Measurements from ENCODE around the gene POTEJ. TPM values are rescaled to one million over a fixed set of nuclear protein-coding genes. Genes with fewer than 3 reads are reported as not detected.
"Not testable (repeated sequence)": the region's sequence is repeated elsewhere in the genome, so short reads cannot be mapped to it uniquely, and the experiment has no call there.

The POTEJ gene
- not detected for total RNA-seq

DNA sequence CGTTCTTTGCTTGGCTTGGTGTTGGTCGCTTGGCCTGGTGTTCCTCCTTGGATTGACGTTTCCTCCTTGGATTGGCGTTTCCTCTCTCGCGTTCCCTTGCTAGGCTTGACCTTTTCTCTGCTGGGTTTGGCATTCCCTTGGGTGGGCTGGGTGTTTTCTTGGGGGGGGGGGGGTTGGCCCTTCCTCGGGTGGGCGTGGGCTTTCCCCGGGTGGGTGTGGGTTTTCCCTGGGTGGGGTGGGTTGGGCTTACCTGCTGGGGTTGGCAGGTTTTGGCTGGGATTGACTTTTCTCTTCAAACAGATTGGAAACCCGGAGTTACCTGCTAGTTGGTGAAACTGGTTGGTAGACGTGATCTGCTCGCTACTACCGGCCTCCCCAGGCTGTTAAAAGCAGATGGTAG lies at the start of gene POTEJ:
Gene POTEJ, plus strand, starts transcription at position 301 of the 400 bp plus-strand sequence. Its CDS starts 93 bp downstream, at position 394.
- DNase-seq; H3K9me3 Mint-ChIP-seq; ATAC-seq; H3K36me3 Mint-ChIP-seq (ENCODE audit: insufficient read depth); H3K27me3 Mint-ChIP-seq (ENCODE audit: low read depth); H3K4me1 Mint-ChIP-seq (ENCODE audit: low read depth); H3K4me3 Mint-ChIP-seq: not testable (repeated sequence)

DNA sequence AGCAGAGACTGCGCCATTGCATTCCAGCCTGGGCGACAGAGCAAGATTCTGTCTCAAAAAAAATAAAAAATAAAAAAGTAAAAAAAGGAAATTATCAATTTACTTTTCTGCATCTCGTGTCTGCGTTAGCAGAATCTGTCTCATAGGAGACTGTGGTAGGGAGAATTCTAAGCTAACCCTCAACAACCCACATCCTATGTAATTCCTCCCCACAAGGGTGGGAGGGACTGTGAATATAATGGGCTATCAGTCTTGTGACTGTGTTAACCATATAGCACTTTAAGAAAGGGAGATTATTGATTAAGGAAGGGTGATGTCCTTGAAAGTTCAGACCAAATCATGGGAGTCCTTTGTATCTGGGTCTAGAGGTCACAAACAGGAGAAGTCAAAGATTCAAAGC lies 45.1 kb upstream of the POTEJ start:
- not testable (repeated sequence) for H3K9me3 Mint-ChIP-seq; DNase-seq; H3K4me3 Mint-ChIP-seq; H3K27me3 Mint-ChIP-seq (ENCODE audit: low read depth); ATAC-seq; H3K4me1 Mint-ChIP-seq (ENCODE audit: low read depth); H3K36me3 Mint-ChIP-seq (ENCODE audit: insufficient read depth)

DNA sequence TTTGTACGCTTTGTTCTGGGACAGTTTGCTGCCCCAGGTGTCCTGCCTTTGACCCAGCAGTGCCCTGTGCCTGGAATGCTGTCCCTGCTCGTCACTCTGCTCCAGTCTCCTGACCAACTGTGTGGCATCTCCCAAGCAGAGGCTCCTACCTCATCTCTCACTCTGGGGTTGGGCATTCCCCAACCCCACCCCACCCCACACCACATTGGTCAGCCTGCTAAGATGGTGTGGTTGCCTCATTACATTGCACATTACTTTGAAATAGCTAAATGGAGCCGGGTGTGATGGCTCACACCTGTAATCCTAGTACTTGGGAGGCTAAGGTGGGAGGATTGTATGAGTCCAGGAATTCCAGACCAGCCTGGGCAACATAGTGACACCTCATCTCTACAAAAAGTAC lies 39.3 kb upstream of the POTEJ start:
- not testable (repeated sequence) for H3K4me1 Mint-ChIP-seq (ENCODE audit: low read depth); ATAC-seq; H3K4me3 Mint-ChIP-seq

DNA sequence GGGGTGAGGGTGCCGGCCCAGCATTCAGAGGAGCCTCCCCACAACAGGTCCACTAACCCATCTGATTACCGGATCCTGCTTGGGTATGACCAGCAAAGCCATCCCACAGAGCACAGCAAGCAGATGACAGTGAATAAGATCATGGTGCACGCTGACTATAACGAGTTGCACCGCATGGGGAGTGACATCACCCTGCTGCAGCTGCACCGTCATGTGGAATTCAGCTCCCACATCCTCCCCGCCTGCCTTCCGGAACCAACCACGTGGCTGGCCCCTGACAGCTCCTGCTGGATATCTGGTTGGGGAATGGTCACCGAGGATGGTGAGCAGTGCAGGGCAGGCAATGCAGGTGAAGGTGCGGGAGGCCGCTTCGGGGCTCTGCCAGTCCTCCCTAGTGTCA lies 37.0 kb upstream of the POTEJ start:
- not testable (repeated sequence) for H3K27me3 Mint-ChIP-seq (ENCODE audit: low read depth); H3K4me1 Mint-ChIP-seq (ENCODE audit: low read depth); H3K36me3 Mint-ChIP-seq (ENCODE audit: insufficient read depth); H3K9me3 Mint-ChIP-seq; ATAC-seq; H3K4me3 Mint-ChIP-seq; DNase-seq

More for the DNA sequence above, 39.3 kb upstream of the POTEJ start:
- not testable (repeated sequence) for H3K36me3 Mint-ChIP-seq (ENCODE audit: insufficient read depth); H3K9me3 Mint-ChIP-seq; H3K27me3 Mint-ChIP-seq (ENCODE audit: low read depth); DNase-seq

DNA sequence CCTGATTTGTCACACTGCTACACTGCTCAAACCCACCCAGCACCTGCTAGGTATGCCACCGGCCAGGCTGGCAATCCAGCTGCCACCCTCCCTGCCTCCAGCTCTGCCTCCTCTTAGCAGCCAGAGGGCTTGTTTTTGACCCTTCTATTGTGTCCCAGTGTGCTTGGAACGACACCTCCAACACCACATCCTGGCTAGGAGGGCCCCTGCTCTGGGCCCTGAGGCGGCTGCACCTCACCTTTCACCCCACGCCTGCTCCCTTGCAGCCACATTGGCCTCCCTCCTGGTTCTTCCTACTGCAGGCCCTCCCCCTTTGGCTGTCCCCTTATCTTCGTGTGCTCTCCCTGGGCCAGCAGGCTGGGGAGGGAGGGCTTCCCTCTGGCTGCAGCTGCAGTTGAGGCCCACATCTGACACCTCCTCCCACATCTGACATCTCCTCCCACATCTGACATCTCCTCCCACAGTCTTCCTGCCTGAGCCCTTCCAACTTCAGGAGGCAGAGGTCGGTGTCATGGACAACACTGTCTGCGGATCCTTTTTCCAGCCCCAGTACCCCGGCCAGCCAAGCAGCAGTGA lies 34.9 kb upstream of the POTEJ start:
- not testable (repeated sequence) for H3K4me1 Mint-ChIP-seq (ENCODE audit: low read depth); H3K36me3 Mint-ChIP-seq (ENCODE audit: insufficient read depth); DNase-seq; H3K9me3 Mint-ChIP-seq; H3K27me3 Mint-ChIP-seq (ENCODE audit: low read depth); H3K4me3 Mint-ChIP-seq
- ATAC-seq = peak in 1 of 2 donors; percentile 36

DNA sequence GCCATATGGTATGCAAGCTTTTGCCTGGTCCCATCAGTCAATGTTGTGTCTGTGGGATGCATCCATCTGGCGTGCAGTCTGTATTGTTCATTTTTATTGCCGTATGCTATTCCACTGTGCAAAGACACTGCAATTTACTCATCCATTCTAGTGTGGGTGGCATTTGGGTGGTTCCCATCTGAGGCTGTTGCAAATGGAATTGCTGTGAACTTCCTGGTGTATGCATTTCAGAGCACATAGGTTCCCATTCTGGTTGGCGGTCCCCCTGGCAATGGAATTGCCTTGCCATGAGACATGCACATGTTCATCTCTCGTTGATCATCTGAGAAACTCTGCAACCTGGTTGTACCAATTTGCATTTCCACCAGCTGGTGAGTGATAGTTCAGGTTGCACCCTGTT lies 33.7 kb upstream of the POTEJ start:
- H3K4me1 Mint-ChIP-seq (ENCODE audit: low read depth); H3K9me3 Mint-ChIP-seq; ATAC-seq; H3K36me3 Mint-ChIP-seq (ENCODE audit: insufficient read depth); H3K4me3 Mint-ChIP-seq; H3K27me3 Mint-ChIP-seq (ENCODE audit: low read depth); DNase-seq: not testable (repeated sequence)

DNA sequence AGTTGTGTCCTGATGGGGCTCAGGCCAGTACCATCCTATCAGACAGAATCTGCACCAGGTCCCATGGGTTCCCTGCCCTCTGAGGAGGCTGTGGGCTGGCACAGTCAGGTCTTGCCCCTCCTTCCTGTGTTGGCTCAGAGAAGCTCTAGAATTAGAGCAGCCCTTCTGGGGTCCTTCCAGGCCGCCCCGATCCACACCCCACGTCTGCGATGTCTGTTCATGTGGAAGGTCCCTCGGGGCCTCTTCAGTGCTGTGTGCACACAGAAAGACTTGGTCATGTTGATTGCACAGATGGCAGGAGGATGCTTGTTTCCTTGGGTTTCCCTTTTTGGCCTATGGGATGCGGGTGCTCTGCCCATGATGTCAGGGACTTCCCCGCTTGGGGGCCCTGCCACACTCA lies 32.1 kb upstream of the POTEJ start:
- DNase-seq; H3K9me3 Mint-ChIP-seq; H3K4me1 Mint-ChIP-seq (ENCODE audit: low read depth); ATAC-seq; H3K36me3 Mint-ChIP-seq (ENCODE audit: insufficient read depth); H3K27me3 Mint-ChIP-seq (ENCODE audit: low read depth); H3K4me3 Mint-ChIP-seq: not testable (repeated sequence)

DNA sequence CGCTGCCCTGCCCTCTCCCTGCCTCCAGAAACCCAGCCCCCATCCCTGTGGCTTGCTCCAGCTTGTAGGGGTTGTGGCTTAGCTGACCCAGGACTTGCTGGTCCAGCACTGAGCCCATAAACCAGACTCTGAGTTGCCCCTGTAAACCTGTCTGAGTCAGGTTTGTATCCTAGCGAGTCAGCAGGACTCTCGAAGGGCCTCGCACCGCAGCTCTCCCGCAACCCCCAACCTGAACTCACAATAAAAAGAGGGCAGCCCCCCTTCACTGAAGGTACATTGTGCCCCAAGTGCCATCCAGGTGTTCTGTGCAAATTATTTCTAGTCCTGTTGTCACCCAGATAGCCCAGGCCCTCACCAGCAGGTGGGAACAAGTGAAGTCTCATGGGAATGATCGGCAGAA lies 29.7 kb upstream of the POTEJ start:
- not testable (repeated sequence) for H3K9me3 Mint-ChIP-seq; H3K27me3 Mint-ChIP-seq (ENCODE audit: low read depth); H3K36me3 Mint-ChIP-seq (ENCODE audit: insufficient read depth); H3K4me1 Mint-ChIP-seq (ENCODE audit: low read depth); DNase-seq; H3K4me3 Mint-ChIP-seq
- peak in 1 of 2 donors; percentile 23 for ATAC-seq

DNA sequence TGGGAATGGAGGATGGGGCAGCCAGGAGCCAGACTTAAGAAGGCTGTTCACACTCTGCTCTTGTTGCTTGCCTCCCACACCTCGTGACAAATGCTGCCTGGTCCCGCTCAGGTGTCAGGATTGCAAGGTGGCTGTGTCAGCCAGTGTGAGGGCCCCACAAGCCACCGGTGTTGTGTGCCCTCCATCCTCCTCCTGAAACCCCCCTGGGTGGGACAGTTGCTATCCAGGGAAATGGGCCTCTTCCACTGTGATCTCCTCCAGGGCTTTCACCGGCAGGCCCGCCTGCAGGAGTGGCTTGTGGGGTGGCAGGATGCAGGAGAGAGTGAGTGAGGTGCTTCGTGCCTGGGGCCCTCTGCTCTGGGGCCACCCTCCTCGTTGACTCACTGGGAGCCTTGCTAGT lies 28.3 kb upstream of the POTEJ start:
- H3K4me1 Mint-ChIP-seq (ENCODE audit: low read depth); H3K4me3 Mint-ChIP-seq; DNase-seq; H3K27me3 Mint-ChIP-seq (ENCODE audit: low read depth); H3K36me3 Mint-ChIP-seq (ENCODE audit: insufficient read depth); H3K9me3 Mint-ChIP-seq; ATAC-seq: not testable (repeated sequence)

DNA sequence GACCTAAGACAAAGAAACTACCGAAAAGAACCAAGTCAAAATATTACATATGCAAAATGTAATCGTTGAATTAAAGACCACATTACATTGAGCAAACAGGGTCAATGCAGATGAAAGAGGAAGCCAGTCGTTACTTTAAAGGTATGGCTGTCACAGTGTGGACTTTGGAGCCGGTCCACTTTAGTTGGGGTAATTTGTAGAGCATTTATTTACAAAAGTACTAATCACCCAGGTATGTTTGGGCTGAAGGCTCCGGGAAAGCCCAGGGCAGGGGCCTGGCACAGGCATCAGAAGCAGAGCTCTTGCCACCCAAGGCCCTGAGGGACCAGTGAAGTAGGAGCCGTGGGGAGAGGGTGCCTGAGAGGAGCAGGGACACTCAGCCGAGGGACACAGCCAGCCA lies 27.7 kb upstream of the POTEJ start:
- not testable (repeated sequence) for DNase-seq; H3K27me3 Mint-ChIP-seq (ENCODE audit: low read depth); H3K4me3 Mint-ChIP-seq; H3K4me1 Mint-ChIP-seq (ENCODE audit: low read depth); ATAC-seq; H3K9me3 Mint-ChIP-seq; H3K36me3 Mint-ChIP-seq (ENCODE audit: insufficient read depth)

DNA sequence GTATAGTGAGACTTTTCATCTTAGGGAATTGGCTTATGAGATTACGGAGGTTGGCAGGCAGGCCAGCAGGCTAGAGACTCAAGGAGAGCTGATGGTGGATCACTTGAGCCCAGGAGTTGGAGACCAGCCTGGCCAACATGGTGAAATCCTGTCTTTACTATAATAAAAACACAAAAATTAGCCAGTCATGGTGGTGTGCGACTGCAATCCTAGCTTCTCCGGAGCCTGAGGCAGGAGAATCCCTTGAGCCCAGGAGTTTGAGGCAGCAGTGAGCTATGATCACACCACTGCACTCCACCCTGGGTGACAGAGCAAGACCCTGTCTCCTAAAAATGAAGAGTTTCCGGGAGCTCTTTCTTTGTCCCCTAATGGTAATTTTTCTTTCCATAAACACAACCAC lies 26.5 kb upstream of the POTEJ start:
- H3K4me3 Mint-ChIP-seq; H3K4me1 Mint-ChIP-seq (ENCODE audit: low read depth); ATAC-seq; DNase-seq; H3K36me3 Mint-ChIP-seq (ENCODE audit: insufficient read depth); H3K9me3 Mint-ChIP-seq; H3K27me3 Mint-ChIP-seq (ENCODE audit: low read depth): not testable (repeated sequence)

DNA sequence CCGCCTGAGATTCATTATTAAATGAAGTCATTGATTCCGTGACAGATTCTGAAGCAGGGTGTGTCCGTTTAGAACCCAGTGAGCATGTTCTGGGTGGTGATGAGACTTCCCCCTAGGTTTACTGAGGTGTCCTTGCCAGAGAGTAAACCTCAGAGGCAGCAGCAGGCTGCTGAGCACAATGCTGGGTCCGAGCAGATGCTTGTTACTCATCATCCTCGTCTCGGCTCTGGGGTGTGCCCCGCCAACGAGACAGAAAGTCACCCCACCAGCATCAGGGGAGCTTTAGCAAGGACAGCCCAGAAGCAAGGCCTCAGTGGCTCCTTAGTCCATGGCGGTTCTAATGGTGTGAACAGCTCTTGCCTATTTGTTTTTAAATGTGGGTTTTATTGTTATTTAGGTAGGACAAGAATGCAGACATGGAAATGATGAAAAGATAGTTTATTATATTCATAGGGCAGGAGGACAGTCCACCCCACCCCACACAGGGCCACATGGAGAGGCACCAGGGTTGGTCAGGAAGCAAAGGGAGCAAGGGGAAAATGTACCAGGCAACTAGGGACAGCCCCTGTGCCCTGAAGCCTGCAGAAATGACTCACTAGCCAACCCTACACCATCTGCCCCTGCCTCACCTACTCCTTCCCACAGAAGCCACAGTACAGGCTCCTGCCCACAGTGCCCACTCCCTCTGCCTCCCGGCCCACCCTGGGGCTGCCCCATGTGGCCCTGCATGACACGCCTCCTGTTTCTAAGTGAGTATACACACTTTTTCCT lies 22.4 kb upstream of the POTEJ start:
- H3K4me3 Mint-ChIP-seq; H3K4me1 Mint-ChIP-seq (ENCODE audit: low read depth); H3K36me3 Mint-ChIP-seq (ENCODE audit: insufficient read depth); H3K9me3 Mint-ChIP-seq; DNase-seq; H3K27me3 Mint-ChIP-seq (ENCODE audit: low read depth): not testable (repeated sequence)
- ATAC-seq = peak; percentile 86 to 87

DNA sequence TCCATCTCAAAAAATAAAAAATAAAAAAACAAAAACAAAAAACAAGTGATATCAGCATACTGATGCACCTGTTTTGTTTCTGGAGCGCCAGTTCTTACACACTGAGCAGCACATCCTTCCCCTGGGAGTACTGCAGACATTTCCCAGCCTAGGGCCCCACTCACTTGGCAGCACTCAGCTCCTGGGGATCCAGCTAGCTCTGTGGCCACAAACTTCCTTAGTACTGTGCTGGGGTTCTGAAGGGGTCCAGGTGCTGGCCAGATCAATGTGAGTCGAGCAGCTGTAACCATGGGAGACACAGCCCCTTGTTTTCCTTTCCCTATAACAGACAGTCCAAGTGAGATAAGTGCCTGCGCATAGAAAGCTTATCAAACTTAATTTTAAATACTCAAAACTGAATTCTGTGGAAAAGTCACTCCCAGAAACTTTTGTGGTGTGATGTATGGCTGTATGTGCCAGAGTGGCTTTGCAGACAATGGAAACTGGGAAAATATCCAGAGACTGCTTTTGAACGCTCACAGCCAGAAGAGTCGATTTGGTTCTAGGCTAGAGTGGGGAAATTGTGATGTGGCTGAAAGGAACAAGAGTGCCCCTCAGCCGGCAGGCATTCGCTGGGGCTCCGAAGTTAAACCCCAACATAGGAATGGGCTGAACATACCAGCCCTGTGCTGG lies 20.9 kb upstream of the POTEJ start:
- not testable (repeated sequence) for H3K27me3 Mint-ChIP-seq (ENCODE audit: low read depth); H3K4me3 Mint-ChIP-seq; H3K36me3 Mint-ChIP-seq (ENCODE audit: insufficient read depth); ATAC-seq; H3K4me1 Mint-ChIP-seq (ENCODE audit: low read depth); H3K9me3 Mint-ChIP-seq; DNase-seq

DNA sequence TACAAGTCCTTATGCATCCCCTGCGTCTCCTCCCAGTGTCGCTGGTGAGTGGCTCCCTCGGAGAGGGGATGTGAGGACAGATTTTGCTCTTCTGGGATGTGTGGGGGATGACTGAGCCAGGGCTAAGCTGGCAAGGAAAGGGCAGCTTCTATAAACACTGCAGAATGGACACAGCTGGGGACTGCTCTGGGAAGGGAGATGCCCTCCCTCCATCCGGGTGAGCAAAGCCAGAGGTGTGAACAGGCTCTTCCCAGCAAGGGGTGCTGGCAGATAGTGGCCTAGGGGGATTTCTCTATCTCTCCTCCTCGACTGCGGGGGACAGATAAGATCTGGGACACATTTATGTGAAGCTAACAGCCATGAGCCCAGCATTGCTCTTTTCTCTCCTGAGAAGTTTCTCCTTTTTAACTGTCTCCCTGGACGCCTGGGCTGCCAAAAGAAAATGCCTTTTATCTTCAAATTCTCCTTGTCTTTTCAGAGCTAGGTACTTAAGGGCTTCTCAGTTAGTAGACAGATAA lies 20.3 kb upstream of the POTEJ start:
- H3K9me3 Mint-ChIP-seq; ATAC-seq; H3K27me3 Mint-ChIP-seq (ENCODE audit: low read depth); H3K4me3 Mint-ChIP-seq; H3K4me1 Mint-ChIP-seq (ENCODE audit: low read depth); DNase-seq; H3K36me3 Mint-ChIP-seq (ENCODE audit: insufficient read depth): not testable (repeated sequence)
